Activated CD8-positive, alpha-beta memory T cell treated with anti-CD3 and anti-CD28 coated beads for 36 hours (primary cell): ENCODE results near the gene CLEC10A. TPM values are rescaled to one million over a fixed set of nuclear protein-coding genes. Genes with fewer than 3 reads are reported as not detected.

Experiments
- CTCF ChIA-PET: fragments of 350-600 bp; sonication (Branson Sonifier 250); formaldehyde crosslinking; loops from one replicate; lab custom pipeline; 2021; ENCODE audit warnings: antibody characterized with exemption; lab: Charles Lee
- POLR2A ChIA-PET: fragments of 350-600 bp; sonication (Branson Sonifier 250); formaldehyde crosslinking; loops from one replicate; lab custom pipeline; 2021; ENCODE audit warnings: antibody characterized with exemption; lab: Charles Lee
- total RNA-seq, 2 experiments: library from RNA; stranded (reverse); gene quantifications; one replicate each; pipeline ENCODE4 v1.2.3, GENCODE V29; 2021

The CLEC10A gene
- total RNA-seq, 2 experiments from 2014 or later = not detected

GRCh38 chr17:7026471-7027115 lies 53.5 kb downstream of the CLEC10A start:
- CTCF ChIA-PET = no interaction called here
- POLR2A ChIA-PET = no interaction called here

- ChIA-PET POLR2A (interaction anchor here (0.6 kb wide), 1 partner anchor 11 kb away, joined by 4 read pairs; the partner anchor contains the start of gene SLC16A13), CTCF (interaction anchor here (0.9 to 1.9 kb wide), 3 partner anchors 20 to 114 kb away, joined by 3 to 5 read pairs (median 5); no protein-coding TSS in a partner anchor)
Measured at GRCh38 chr17:7025245-7025644, 54.8 kb downstream of the CLEC10A start.

Other genes starting within 250 kb of the CLEC10A start
- gene TEKT1, start 248.5 kb downstream of the CLEC10A start, total RNA-seq = not detected
- not detected for gene ALOX12, start 84.2 kb downstream of the CLEC10A start, total RNA-seq
- 100 to 1,000 TPM; 143 to 144 TPM for gene RNASEK, start 67.6 kb downstream of the CLEC10A start, total RNA-seq
- 1 to 10 TPM in 1 of 2 experiments, under 1 TPM in 1; 0.86 to 1.0 TPM for gene BCL6B, start 57.2 kb downstream of the CLEC10A start, total RNA-seq
- 10 to 100 TPM; 10.1 to 10.5 TPM for gene SLC16A13, start 44.2 kb downstream of the CLEC10A start, total RNA-seq
- 1 to 10 TPM; 1.9 to 2.3 TPM for gene SLC16A11, start 36.2 kb downstream of the CLEC10A start, total RNA-seq
- not detected for gene ASGR2, start 34.6 kb upstream of the CLEC10A start, total RNA-seq
- gene ASGR1, start 99.1 kb upstream of the CLEC10A start, total RNA-seq = 1 to 10 TPM in 1 of 2 experiments, under 1 TPM in 1; 0.65 to 1.3 TPM
- gene DLG4, start 139.6 kb upstream of the CLEC10A start, total RNA-seq = 1 to 10 TPM; 4.5 to 4.6 TPM
- gene ACADVL, start 139.7 kb upstream of the CLEC10A start, total RNA-seq = 100 to 1,000 TPM; 254 to 269 TPM
- 10 to 100 TPM; 64.4 to 68.9 TPM for gene DVL2, start 154.3 kb upstream of the CLEC10A start, total RNA-seq
- gene PHF23, start 159.2 kb upstream of the CLEC10A start, total RNA-seq = 10 to 100 TPM; 40.7 to 43.7 TPM
- gene GABARAP, start 162.2 kb upstream of the CLEC10A start, total RNA-seq = 100 to 1,000 TPM; 131 to 135 TPM
- gene CTDNEP1, start 171.5 kb upstream of the CLEC10A start, total RNA-seq = 100 to 1,000 TPM; 202 to 207 TPM
- gene ELP5, start 172.0 kb upstream of the CLEC10A start, total RNA-seq = 100 to 1,000 TPM; 107 to 110 TPM
- 1 to 10 TPM; 1.2 to 1.5 TPM for gene CLDN7, start 182.2 kb upstream of the CLEC10A start, total RNA-seq
- under 1 TPM; 0.11 to 0.34 TPM for gene SLC2A4, start 201.5 kb upstream of the CLEC10A start, total RNA-seq
- gene YBX2, start 214.4 kb upstream of the CLEC10A start, total RNA-seq = under 1 TPM; 0.10 to 0.55 TPM
- 1,000 to 10,000 TPM; 1,619 to 1,670 TPM for gene EIF5A, start 227.4 kb upstream of the CLEC10A start, total RNA-seq
- gene GPS2, start 235.1 kb upstream of the CLEC10A start, total RNA-seq = 10 to 100 TPM; 68.8 to 69.5 TPM
- gene NEURL4, start 249.1 kb upstream of the CLEC10A start, total RNA-seq = 10 to 100 TPM; 59.2 to 59.4 TPM